Endometrial microvascular endothelial cells (primary cell): ENCODE measurements around the gene TNFRSF4. TPM values are rescaled to one million over a fixed set of nuclear protein-coding genes. Genes with fewer than 3 reads are reported as not detected.

Experiments
- in situ Hi-C: cut with HindIII; loops from 2 replicates; pipeline ENCODE4 v1.10.0; 2017; ENCODE audit warnings: low sequenced_read_pairs, low pct_unique_long_range_greater_than_20kb; ENCODE audit errors: inconsistent ontology term
- total RNA-seq: library from RNA; depleted of rRNA; stranded (reverse); fragments of >200 nt; gene quantifications from one replicate; pipeline ENCODE4 v1.2.3, GENCODE V29; 2015; ENCODE audit errors: inconsistent ontology term

TNFRSF4 gene
- total RNA-seq, 1 donor from 2014 or later = not detected

DNA sequence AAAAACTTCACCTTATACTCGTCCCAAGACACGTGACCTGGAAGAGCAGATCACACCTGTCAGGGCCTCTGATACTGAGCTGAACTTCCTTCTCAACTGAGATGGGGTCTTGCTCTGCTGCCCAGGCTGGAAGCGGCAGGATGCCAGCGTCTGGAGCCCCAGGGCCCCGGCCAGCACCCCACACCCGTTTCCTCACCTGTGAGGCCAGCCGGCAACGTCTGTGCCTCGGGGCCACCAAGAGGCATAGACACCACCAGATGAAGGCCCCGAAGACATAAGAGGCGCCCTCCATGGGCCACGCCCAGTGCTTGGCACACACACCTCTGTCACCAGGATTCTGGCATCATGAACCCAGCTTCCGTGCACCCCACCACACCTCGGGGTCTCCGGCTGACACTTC lies 9.4 kb upstream of the TNFRSF4 start:
- in situ Hi-C loops = no loop called here

DNA sequence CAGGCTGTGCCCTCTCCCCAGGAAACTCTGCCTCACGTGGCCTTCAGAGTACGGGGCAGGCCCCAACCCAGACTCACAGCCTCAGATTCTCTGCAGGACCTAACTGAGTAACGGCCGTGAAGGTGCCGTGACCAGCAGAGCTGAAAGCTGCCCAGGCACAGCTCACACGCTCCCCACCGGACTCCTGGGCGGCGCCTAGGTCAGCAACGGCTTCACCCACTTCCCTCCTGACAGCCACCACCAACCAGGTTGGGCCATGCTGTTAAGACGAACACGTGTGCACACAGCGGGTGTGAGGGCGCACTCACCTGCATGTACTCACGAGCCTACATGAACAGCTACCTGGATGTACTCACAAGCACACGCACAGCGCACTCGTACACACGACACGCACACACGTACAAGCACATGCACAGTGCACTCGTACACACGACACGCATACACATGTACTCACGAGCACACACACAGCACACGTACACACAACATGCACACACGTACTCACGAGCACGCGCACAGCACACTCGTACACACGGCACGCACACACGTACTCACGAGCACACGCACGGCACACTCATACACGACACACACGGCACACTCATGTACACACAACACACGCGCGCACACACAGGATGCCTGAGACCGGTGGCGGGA lies 8.7 kb upstream of the TNFRSF4 start:
- in situ Hi-C loops = no loop called here

DNA sequence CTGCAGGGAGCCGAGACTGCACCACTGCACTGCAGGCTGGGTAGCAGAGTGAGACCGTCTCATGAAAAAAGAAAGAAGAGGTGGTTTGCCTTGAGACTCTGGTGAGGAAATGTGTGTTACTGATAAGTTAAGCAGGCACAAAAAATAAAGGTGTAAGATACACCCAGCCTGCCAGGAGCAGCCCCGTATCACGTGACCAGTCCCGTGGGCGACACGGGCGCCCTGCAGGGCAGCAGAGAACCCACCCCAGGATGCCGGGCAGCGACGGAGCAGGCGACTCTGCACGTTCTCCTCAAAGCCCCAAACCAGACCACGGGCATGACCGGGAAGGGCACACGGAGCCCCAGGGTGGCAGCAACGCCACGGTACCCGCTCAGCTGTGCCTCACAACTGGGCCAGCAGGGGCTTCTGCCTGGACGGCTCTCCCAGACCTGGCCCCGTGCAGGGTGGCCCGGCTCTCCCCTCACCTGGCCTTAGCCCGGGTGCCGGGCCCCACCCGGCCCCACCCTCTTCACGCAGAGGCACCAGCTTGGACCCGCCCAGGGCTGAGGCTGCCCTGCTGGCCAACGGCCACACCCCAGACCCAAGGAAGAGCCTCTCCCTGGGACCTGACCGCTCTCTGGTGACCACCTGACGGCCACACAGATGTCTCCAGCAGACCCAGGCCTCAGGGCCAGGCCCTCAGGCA lies 8.1 kb upstream of the TNFRSF4 start:
- in situ Hi-C loops = no loop called here

DNA sequence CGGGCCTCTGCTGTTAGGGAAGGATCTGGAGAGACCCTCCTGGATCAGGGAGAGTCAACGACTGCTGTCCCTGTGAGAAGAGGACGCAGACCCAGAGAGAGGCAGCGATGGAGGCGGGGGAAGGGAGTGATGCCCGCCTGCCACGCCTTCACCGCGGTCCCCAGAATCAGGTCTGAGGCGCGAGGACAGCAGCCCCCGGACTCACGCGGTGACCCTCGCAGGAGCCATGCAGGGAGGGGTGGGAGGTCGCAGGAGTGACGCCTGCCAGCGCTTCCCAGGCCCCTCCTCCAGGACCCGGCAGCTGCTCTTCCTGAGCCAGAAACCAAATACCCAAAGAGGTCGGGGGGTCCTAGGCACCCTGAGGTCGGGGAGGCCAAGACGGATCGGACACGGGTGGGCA lies 6.2 kb upstream of the TNFRSF4 start:
- in situ Hi-C loops = no loop called here

DNA sequence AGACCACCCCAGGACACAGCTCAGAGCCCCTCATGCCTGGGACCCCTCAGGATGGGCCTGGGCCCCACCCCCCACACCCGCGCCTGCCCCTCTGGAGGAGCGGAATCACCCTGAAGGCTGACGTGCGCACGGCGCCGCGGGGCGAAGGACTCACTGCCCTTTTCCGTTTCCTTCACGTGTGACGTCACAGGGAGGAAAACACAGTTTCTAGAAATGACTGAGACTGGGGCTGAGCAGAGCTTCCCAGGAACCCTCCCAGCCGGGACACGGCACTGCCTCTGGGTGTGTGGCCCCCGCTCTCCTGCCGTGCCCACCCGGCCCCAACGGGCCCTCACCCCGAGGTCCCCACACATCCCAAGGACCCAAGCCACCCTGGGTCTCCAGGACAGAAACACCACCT lies 5.4 kb upstream of the TNFRSF4 start:
- in situ Hi-C loops = no loop called here

DNA sequence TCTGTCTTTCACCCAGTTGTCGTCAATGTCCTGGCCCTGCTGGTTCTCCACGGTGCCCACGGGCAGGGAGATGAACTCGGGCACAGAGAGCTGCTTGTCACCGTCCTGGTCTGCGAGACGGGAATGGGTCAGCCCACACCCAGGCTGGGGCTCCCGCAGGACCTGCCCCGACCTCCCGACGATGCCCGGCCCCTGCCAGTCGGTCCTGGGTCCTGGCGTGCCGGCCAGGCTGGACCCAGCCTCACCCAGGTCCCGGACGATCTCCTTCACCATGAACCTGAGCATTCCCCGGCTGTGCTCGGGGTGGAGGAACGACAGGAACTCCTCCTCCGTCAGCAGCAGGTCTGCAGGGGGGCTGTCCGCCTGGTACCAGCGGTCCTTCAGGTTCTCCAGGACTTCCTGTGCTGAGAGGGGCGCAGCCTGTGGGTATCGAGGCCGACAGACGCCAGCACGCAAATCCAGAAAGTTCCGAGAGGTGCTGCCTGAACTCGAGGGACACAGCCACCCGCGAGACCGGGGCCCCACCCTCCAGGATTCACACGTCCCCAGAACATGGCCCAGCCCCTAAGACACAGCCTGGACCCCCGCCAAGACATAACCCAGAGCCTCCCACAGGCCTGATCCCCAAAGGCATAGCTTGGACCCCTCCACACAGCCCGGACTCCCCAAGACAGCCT lies 4.7 kb upstream of the TNFRSF4 start:
- in situ Hi-C loops = no loop called here

DNA sequence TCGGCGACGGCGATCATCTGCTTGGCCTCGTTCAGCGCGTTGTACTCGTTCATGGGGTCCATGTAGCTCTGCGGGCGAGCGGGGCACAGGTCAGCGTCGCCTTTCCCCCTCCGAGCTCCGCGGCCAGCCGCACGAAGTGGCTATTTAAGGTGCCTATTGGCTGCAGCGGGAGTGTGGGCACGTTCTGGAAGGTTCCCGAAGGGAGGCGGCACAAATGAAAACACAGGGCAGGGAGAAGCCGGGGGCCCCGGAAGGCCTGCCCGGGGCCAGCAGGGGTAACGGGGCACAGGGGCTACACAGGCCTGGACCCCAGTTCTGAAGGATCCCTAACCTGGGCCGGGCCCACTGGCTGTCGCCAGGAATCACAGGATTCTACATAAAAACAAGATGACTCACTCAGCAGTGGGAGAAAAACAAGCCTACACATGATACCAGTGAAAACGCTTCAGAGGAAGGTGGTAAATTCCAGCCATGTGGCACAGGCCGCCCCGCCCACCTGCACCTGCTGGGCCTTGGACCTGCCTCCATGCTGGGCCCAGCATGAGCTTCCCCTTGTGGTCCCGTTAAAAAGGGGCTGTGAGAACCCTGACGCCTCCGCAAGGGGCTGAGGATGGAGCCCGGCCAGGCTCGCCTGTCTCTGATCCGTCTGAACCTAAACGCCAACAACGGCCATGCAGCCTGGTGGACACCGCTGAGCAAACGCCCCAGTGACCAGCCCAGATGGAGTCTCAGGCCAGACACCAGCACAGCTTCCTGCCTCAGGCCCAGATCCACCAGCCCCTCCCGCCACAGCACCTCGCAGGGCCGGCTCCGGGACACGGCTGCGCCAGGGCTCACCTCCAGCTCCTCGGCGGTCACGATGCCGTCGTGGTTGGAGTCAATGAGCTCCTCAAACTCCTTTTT lies 3.9 kb upstream of the TNFRSF4 start:
- in situ Hi-C loops = no loop called here

DNA sequence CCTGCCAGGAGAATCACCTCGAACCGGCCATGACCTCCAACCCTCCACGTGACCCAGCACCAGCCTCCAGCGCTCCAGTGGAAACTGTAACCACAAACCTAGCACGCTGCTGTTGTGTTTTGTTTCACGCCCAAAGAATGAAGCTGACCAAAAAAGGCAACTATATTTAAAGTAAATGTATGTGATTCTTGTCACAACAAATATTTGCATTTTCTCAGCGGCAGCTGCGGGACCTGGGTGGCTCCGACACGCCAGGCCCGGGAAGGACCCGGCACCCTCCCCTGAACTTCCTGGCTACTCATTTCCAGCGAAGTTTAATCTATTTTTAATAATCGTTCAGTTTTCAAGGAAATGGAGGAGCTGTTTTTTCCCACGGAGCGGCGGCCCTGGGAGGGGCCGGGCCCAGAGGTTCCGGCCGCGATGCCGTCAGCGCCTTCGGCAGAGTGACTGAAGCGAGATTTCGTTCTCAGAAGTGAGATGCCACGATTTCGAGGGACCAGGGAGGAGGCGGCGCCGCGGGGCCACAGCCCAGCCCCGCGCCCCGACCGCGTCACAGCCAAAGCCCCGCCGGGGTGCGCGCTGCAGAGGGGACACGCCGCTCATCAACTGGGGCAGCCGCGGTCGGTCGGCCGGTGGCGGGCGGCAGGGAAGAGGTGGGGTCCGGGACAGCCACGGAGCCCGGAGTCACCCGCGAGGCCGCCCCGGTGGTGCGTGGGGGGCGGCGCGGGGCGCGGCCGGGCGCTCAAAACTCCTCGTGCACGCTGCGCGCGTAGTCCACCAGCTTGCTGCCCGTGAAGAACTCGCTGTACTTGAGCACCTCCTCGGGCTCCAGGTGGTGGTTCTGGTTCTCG lies 3.0 kb upstream of the TNFRSF4 start:
- in situ Hi-C loops = no loop called here

DNA sequence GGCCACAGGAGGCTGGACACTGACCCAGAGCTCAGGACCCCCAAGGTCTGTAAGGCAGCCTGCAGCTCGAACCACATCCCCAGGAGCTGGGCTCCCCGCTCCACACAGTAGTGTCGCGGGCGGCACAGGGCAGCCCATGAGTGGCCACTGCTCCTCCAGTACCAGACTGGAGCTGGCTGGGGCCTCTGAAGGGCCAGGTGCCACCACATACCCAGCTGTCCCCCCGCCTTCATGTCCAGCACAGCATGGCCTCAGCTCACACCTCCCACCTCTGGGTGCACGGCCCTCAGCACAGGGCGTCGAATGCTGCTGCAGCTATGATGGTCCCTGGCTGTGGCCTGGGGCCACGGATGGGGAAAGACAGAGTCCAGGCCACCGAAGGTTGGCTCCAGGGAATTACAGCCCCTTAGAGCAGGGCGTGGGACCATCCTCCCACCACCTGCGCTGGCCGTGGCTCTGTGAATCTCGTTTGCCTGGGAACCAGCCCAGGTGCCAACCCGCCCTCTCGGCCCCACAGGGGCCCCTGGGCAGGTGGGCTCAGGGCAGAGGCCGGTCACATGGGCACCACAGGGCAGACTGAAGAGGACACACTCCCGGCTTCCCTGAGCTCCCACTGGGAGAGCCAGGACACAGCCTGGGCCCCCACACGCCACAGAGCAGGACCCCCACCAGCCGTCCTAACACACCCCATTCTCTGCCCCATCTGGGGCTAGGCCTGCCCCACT lies 2.1 kb upstream of the TNFRSF4 start:
- in situ Hi-C loops = no loop called here

DNA sequence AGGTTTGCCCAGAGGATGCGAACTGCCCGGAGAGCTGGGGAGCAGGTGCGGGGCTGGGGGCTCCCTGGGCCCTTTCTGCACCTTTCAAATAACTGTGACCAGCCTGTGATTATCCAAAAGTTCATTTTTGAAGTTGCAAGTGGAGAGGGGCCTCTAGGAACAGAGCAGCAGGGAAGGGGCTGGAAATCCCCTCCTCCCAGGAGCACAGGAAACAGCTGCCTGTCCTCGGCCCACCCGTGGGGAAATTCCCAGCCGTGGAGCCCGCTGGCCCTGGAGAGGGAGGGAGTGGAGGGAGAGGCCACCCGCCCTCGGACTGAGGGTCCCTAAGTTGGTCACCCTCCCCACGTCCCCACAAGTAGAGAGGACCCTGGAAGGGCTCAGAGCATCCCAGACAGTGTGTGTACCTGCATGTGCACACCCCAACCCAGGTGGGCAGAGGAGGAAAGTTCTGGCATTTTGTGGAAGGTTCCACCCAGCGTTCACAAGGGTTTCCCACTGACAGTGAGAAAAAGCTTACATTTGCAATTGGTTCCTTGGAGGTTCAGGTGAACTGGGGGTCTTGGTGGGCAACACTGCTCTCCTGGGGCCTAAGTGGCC lies 1.2 kb upstream of the TNFRSF4 start:
- in situ Hi-C loops = no loop called here

DNA sequence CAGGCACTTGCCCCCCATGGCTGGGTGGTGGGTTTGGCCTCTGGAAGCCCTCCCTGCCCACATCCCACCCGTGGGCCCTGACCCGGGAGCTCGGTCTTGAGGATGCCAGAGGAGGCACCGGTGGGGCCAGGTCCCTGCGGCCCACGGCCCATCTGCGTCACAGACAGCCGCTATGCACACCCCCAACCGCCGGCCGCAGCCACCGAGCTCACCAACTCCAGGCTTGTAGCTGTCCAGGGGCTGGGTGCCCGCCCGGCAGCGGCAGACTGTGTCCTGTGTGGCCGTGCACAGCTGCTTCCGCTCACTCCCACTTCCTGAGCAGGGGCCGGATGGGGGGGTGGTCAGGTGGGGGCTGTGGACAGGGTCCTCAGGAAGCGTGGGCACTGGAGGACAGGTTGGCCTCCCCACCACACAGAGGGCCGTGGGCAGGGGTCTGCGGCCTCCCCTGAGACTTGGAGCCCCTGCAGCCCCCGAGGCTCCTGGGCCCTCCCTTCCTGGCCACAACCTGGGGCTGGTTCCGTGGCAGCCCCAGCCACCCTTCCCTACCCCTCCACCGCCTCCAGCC lies 1.1 kb downstream of the TNFRSF4 start:
- in situ Hi-C loops = no loop called here

DNA sequence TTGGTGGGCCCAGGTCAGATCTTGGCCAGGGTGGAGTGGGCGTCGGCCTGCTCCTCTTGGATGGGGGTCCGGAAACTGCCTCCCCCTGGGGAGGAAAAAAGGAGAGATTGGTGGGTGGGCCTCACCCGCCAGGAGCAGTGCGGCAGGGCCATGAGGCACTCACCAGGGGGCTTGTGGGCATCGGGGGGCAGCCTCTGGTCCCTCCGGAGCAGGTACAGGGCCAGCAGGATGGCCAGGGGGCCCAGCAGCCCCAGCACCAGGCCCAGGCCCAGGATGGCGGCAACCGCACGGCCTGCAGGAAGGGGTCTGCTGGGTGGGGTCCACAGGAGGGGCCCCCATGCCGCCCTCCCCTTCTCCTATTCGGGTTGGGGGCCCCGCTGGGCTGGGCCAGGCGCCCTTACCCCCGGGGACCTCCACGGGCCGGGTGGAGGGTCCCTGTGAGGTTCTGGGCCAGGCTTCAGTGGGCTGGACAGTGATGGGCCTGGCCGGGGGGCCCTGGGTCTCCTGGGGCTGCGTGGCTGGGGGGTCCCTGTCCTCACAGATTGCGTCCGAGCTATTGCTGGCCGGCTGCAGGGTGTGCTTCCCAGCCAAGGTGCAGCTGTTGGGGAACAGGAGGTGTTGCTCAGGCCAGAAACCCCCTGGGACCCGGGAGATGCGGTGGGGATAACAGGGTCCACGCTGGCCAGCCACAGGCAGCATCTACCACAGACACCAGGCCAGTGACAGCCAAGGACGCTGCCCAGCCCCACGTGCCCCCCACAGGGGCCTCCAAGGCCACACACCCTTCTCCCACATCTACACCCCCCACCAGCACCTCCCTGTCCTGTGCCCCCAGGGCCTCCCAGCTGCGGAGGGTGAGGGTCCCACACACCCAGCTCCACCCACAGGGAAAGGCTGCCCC lies 2.2 kb downstream of the TNFRSF4 start:
- in situ Hi-C loops = no loop called here

DNA sequence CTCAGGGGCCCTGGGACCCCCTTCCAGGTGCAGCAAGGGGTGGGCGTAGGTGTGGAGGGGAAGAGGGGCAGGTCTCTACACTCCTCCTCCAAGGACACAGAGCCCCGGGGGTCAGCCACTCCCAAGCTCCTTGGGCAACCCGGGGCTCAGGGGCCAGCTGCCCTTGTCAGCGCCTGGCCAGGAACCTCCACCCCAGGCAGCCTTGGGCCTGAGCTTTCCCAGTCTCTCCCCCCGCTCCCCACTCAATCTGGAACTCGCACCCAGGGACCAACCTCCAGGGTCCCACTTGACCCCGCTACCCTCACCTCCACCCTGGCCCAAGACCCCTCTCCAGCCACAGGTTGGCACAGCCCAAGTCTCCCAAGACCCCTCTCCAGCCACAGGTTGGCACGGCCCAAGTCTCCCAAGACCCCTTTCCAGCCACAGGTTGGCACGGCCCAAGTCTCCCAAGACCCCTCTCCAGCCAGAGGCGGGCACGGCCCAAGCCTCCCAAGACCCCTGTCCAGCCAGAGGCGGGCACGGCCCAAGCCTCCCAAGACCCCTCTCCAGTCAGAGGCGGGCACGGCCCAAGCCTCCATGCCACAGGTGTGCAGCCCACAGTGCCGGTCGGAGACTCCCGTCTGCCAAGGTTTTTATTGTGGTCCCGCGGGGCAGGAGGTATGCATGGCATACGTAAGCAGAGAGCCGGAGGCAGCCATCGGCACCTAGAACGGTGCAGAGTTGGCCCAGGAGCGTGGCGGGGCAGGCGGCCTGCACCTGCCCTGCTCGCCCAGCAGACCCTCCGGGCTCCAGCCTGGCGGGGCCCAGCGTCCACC lies 3.0 kb downstream of the TNFRSF4 start:
- in situ Hi-C loops = no loop called here

DNA sequence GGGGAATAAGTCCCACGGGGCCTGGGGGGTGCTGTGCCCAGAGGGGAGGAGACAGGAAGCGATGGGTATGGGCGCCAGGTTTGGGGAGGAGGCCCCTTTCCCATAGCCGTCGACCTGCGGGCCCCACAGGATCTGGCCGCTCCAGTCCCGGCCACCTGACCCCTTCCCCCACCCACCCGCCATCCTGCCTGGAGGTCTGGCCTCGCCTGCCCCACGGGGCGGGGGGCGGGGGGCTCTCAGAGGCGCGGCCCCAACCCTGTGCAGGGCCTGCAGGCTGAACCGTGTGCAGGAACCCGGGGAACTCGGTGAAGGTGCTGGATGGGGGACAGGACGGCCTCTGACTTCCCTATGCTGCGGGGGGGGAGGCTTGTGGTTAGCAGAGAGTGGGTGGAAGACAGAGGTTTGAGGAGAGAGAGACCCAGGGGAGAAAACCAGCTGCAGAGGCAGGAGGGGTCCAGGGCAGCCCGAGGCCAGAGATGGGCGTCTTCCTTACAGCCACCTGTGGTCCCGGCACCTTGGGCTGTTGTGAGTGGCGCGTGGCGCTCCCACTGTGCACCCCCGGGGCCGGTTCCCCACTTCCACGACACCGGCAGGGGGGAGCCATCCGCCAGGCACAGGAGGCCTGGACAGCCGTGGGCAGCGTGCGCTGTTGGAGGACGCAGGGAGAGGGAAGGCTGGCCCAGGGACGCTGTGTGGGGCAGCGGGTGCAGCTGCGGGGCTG lies 5.1 kb downstream of the TNFRSF4 start:
- in situ Hi-C loops = no loop called here

DNA sequence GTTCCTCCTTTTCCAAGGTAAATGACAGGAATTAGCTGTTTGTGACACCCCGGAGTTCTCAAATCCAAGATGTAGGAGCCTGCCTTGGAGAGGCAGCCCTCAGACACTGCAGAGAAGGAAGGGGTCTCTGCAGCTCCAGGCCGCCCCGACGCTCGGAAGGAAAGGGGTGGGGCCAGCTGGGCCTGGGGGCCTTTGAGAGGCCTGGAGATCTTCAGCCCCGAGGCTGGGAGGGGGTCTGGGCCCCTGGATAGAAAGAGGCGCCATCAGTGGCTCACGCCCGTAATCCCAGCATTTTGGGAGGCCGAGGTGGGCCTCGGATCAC lies 6.4 kb downstream of the TNFRSF4 start:
- in situ Hi-C loops = no loop called here
